HEK293 (cell line): ENCODE results near the gene ZFYVE21.

Experiments used
- ATF2 ChIP-seq: fragments of 450-650 bp; formaldehyde crosslinking; IDR thresholded peaks from 2 replicates; pipeline ENCODE4 v1.5.1; 2016; ENCODE audit warnings: missing biosample characterization, missing genetic modification characterization, low read depth
- CTCF ChIP-seq: fragments of 450-650 bp; formaldehyde crosslinking; IDR thresholded peaks from 2 replicates; pipeline ENCODE4 v1.5.1; 2016; ENCODE audit warnings: missing biosample characterization, missing genetic modification characterization
- SETDB1 ChIP-seq: IDR thresholded peaks from one replicate; pipeline ENCODE4 v1.6.1; 2017; ENCODE audit warnings: mild to moderate bottlenecking, low read length, moderate library complexity, mixed read lengths; ENCODE audit not compliant: insufficient read length
- YY1 ChIP-seq: fragments of 450-650 bp; formaldehyde crosslinking; IDR thresholded peaks from 2 replicates; pipeline ENCODE4 v1.5.1; 2018; ENCODE audit warnings: missing biosample characterization, missing genetic modification characterization
- ZBTB26 ChIP-seq: fragments of 450-650 bp; formaldehyde crosslinking; optimal IDR thresholded peaks from 2 replicates; pipeline ENCODE3; 2016; ENCODE audit warnings: missing biosample characterization, mild to moderate bottlenecking, missing genetic modification characterization
- ZNF155 ChIP-seq: fragments of 450-650 bp; formaldehyde crosslinking; IDR thresholded peaks from 2 replicates; pipeline ENCODE4 v1.5.1; 2016; ENCODE audit warnings: missing biosample characterization, missing genetic modification characterization
- ZNF157 ChIP-seq: fragments of 450-650 bp; formaldehyde crosslinking; IDR thresholded peaks from 2 replicates; pipeline ENCODE4 v1.5.1; 2016; ENCODE audit warnings: missing biosample characterization, missing genetic modification characterization
- ZNF335 ChIP-seq: fragments of 450-650 bp; formaldehyde crosslinking; conservative IDR thresholded peaks from 2 replicates; pipeline ENCODE4 v1.5.1; 2016; ENCODE audit warnings: missing biosample characterization, missing genetic modification characterization
- ZNF449 ChIP-seq: fragments of 450-650 bp; formaldehyde crosslinking; IDR thresholded peaks from 2 replicates; pipeline ENCODE4 v1.5.1; 2017; ENCODE audit warnings: missing biosample characterization, mild to moderate bottlenecking, missing genetic modification characterization, moderate library complexity
- ZNF658 ChIP-seq: fragments of 450-650 bp; formaldehyde crosslinking; IDR thresholded peaks from 2 replicates; pipeline ENCODE4; 2016; ENCODE audit warnings: missing biosample characterization, missing genetic modification characterization
- ZNF660 ChIP-seq: fragments of 450-650 bp; IDR thresholded peaks from 2 replicates; pipeline ENCODE4 v1.5.1; 2018; ENCODE audit warnings: missing biosample characterization, mild to moderate bottlenecking, missing genetic modification characterization

- TF ChIP-seq ATF2 (tag by site-specific recombination) (no peak), CTCF (tag by site-specific recombination) (no peak), ZNF155 (tag by site-specific recombination) (no peak), ZNF335 (tag by site-specific recombination) (no peak), ZNF157 (tag by site-specific recombination) (no peak), SETDB1 (no peak), ZNF660 (tag by site-specific recombination) (no peak), ZNF658 (tag by site-specific recombination) (no peak), YY1 (tag by site-specific recombination) (no peak), ZBTB26 (tag by site-specific recombination) (no peak), ZNF449 (tag by site-specific recombination) (no peak)
These were observed 19.6 kb upstream of the ZFYVE21 start for GRCh38 chr14:103696070-103696402.
